Measurements from ENCODE around the gene LRRC73. TPM values are rescaled to one million over a fixed set of nuclear protein-coding genes. Genes with fewer than 3 reads are reported as not detected.

The LRRC73 gene
- total RNA-seq, 1 donor from 2014 or later = not detected

- no peak for TF ChIP-seq CTCF (conservative IDR thresholded peaks at IDR 0.05; ENCODE audit: low read depth, low read length)
- H3K4me3 ChIP-seq (ENCODE audit: low read depth, low read length) = peak overlapping the region; percentile 82
- no peak for DNase-seq (ENCODE audit: low read depth)
Measured at GRCh38 chr6:43517505-43518357, 7.6 kb upstream of the LRRC73 start.

- TF ChIP-seq CTCF (conservative IDR thresholded peaks at IDR 0.05; ENCODE audit: low read depth, low read length) = no peak
- H3K4me3 ChIP-seq (ENCODE audit: low read depth, low read length) = peak within 1 kb of the TSS; percentile 82
- peak; percentile 87 for DNase-seq (ENCODE audit: low read depth)
Measured at GRCh38 chr6:43516697-43517504, 6.8 kb upstream of the LRRC73 start, which contains the start of the genes POLR1C and YIPF3. TSS of gene POLR1C (plus strand) at chr6:43517089. CDS start at chr6:43517110, 21 bp downstream. TSS of gene YIPF3 (minus strand) at chr6:43516926. CDS start at chr6:43516807, 119 bp downstream.

- peak overlapping the region; percentile 82 for H3K4me3 ChIP-seq (ENCODE audit: low read depth, low read length)
- no peak for DNase-seq (ENCODE audit: low read depth)
- no peak for TF ChIP-seq CTCF (conservative IDR thresholded peaks at IDR 0.05; ENCODE audit: low read depth, low read length)
Measured at GRCh38 chr6:43516367-43516696, 6.2 kb upstream of the LRRC73 start.

GRCh38 chr6:43515808-43516207 is 5.7 kb upstream of the LRRC73 start:
- TF ChIP-seq CTCF (conservative IDR thresholded peaks at IDR 0.05; ENCODE audit: low read depth, low read length) = no peak
- DNase-seq (ENCODE audit: low read depth) = no peak
- peak overlapping the region; percentile 82 for H3K4me3 ChIP-seq (ENCODE audit: low read depth, low read length)

GRCh38 chr6:43511824-43512415 is 1.8 kb upstream of the LRRC73 start:
- no peak for DNase-seq (ENCODE audit: low read depth)
- no peak for TF ChIP-seq CTCF (conservative IDR thresholded peaks at IDR 0.05; ENCODE audit: low read depth, low read length)
- no peak overlapping the region for H3K4me3 ChIP-seq (ENCODE audit: low read depth, low read length)

- peak overlapping the region; percentile 62 for H3K4me3 ChIP-seq (ENCODE audit: low read depth, low read length)
- DNase-seq (ENCODE audit: low read depth) = no peak
- no peak for TF ChIP-seq CTCF (conservative IDR thresholded peaks at IDR 0.05; ENCODE audit: low read depth, low read length)
Measured at GRCh38 chr6:43510827-43511163, 649 bp upstream of the LRRC73 start.
